Calu3 (cell line): ENCODE data around the gene CRYAB. TPM values are rescaled to one million over a fixed set of nuclear protein-coding genes. Genes with fewer than 3 reads are reported as not detected.

Experiments used
- BruUV-seq: library from RNA; stranded (reverse); fragments of 400-500 nt; replicated peaks from 2 replicates; lab custom pipeline; 2021; lab: Mats Ljungman, UMichigan
- CTCF ChIA-PET: fragments of 300-600 bp; sonication (Branson Sonifier 250); formaldehyde crosslinking; loops from one replicate; lab custom pipeline; 2022; ENCODE audit warnings: antibody characterized with exemption; lab: Charles Lee
- DNase-seq: peaks from one replicate; pipeline ENCODE4 v3.0.0; 2022
- H3K27ac Mint-ChIP-seq: one replicate; pipeline ENCODE4 v1.8.0; 2022; ENCODE audit warnings: mixed read lengths; ENCODE audit not compliant: unreplicated experiment
- H3K27me3 Mint-ChIP-seq: one replicate; pipeline ENCODE4 v1.8.0; 2022; ENCODE audit warnings: mixed read lengths; ENCODE audit not compliant: unreplicated experiment
- H3K36me3 Mint-ChIP-seq: one replicate; pipeline ENCODE4 v1.8.0; 2022; ENCODE audit warnings: mild to moderate bottlenecking, moderate library complexity, mixed read lengths; ENCODE audit not compliant: insufficient read depth, unreplicated experiment
- H3K4me1 Mint-ChIP-seq: one replicate; pipeline ENCODE4 v1.8.0; 2022; ENCODE audit warnings: mild to moderate bottlenecking, low read depth, mixed read lengths; ENCODE audit not compliant: unreplicated experiment
- H3K4me3 Mint-ChIP-seq: one replicate; pipeline ENCODE4 v1.8.0; 2022; ENCODE audit warnings: mild to moderate bottlenecking, low read depth, moderate library complexity, mixed read lengths; ENCODE audit not compliant: unreplicated experiment
- H3K9me3 Mint-ChIP-seq: one replicate; pipeline ENCODE4 v1.8.0; 2022; ENCODE audit warnings: low read depth, mixed read lengths; ENCODE audit not compliant: unreplicated experiment
- CTCF ChIP-seq: fragments of 200-600 bp; IDR thresholded peaks from one replicate; pipeline ENCODE4 v1.8.0; 2022; ENCODE audit warnings: antibody characterized with exemption; ENCODE audit not compliant: unreplicated experiment
- intact Hi-C: fragments of 100-400 bp; cut with micrococcal nuclease; formaldehyde crosslinking; loops from one replicate; pipeline ENCODE4 v1.10.0; 2022; ENCODE audit not compliant: unreplicated experiment
- total RNA-seq: library from RNA; stranded (reverse); gene quantifications from 2 replicates; pipeline ENCODE4 v1.2.3, GENCODE V29; 2022

The CRYAB gene
- total RNA-seq, 1 experiment from 2014 or later, result 1.9 TPM

- H3K36me3 Mint-ChIP-seq, result no peaks in the 10 kb centered on the region
- H3K4me3 Mint-ChIP-seq, result no peak overlapping the region
- no peak for DNase-seq
- no peaks in the 10 kb centered on the region for H3K9me3 Mint-ChIP-seq
- no peak for TF ChIP-seq CTCF
- H3K27me3 Mint-ChIP-seq, result no peaks in the 10 kb centered on the region
- intact Hi-C loops, result no loop called here
- no TSS peak for BruUV-seq
- H3K27ac Mint-ChIP-seq, result no peak overlapping the region
- H3K4me1 Mint-ChIP-seq, result peaks cover 7% of the 10 kb centered on the region
- CTCF ChIA-PET, result no interaction called here
These were observed 40.0 kb upstream of the CRYAB start for GRCh38 chr11:111951565-111951964.

- no peaks in the 10 kb centered on the region for H3K9me3 Mint-ChIP-seq
- CTCF ChIA-PET, result no interaction called here
- intact Hi-C loops, result no loop called here
- peaks cover 7% of the 10 kb centered on the region for H3K4me1 Mint-ChIP-seq
- H3K36me3 Mint-ChIP-seq, result no peaks in the 10 kb centered on the region
- H3K27ac Mint-ChIP-seq, result no peak overlapping the region
- TF ChIP-seq CTCF, result no peak
- H3K4me3 Mint-ChIP-seq, result no peak overlapping the region
- H3K27me3 Mint-ChIP-seq, result no peaks in the 10 kb centered on the region
- no peak for DNase-seq
- BruUV-seq, result no TSS peak
These were observed 38.2 kb upstream of the CRYAB start for GRCh38 chr11:111949519-111950426.

GRCh38 chr11:111947143-111947542 lies 35.6 kb upstream of the CRYAB start:
- no peak for TF ChIP-seq CTCF
- Mint-ChIP-seq H3K36me3 (no peaks in the 10 kb centered on the region), H3K4me3 (no peak overlapping the region), H3K27ac (no peak overlapping the region), H3K4me1 (peaks cover 7% of the 10 kb centered on the region), H3K9me3 (no peaks in the 10 kb centered on the region), H3K27me3 (no peaks in the 10 kb centered on the region)
- CTCF ChIA-PET, result no interaction called here
- DNase-seq, result no peak
- intact Hi-C loops, result no loop called here
- no TSS peak for BruUV-seq

- intact Hi-C loops, result no loop called here
- DNase-seq, result no peak
- Mint-ChIP-seq H3K9me3 (no peaks in the 10 kb centered on the region), H3K4me1 (peaks cover 7% of the 10 kb centered on the region), H3K27ac (no peak overlapping the region), H3K36me3 (no peaks in the 10 kb centered on the region), H3K4me3 (no peak overlapping the region), H3K27me3 (no peaks in the 10 kb centered on the region)
- no peak for TF ChIP-seq CTCF
- CTCF ChIA-PET, result no interaction called here
- BruUV-seq, result no TSS peak
These were observed 34.9 kb upstream of the CRYAB start for GRCh38 chr11:111946499-111946898.
